ENCODE measurements around the gene MYO16.
"Not testable (repeated sequence)": the region's sequence is repeated elsewhere in the genome, so short reads cannot be mapped to it uniquely, and the experiment has no call there.

The MYO16 gene

DNA sequence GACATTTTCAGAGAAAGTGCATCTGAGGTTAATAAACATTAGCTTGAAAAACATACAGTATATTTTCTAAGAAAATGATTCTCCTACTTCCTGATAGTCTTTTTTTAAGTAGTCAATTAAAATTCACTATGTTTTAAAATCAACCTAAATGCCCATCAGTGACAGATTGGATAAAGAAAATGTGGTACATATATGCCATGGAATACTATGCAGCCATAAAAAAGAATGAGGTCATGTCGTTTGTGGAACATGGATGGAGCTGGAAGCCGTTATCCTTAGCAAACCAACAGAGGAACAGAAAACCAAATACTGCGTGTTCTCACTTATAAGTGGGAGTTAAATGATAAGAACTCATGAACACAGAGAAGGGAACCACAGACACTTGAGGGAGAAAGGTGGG lies 462.8 kb downstream of the MYO16 start:
- DNase-seq = not testable (repeated sequence)

DNA sequence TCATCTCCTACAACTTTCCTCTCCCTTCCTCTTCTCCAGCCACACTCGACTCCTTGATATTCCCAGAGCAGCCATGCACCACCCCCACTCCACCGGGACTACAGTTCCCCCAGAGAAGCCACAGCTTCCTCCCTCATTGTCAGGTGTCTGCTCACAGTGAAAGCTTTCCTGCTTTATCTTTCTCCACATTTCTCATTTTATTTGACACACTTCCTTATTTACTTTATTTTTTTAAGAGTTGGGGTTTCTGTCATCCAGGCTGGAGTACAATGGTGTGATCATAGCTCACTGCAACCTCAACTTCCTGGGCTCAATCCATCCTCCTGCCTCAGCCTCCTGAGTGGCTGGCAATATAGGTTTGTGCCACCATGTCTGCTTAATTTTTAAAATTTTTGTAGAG lies 464.6 kb downstream of the MYO16 start:
- no peak for DNase-seq

DNA sequence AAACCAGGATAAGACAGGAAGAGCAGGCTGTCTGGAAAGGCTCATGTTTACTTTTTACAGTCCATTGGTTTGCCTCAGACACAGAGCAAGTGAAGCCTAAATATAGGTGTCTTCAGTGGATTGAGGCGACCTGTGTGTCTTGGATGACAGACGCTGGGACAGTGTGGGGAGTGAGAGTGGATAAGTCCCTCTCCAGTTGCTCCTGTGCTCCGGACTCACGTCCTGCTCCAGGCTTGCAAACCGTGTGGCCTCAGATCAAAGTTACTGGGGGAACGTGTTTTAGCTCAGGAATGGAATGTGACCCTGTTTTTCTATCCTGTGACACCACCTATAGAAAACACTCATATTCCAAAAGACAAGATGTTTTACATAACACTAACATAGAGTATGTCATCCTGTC lies 465.7 kb downstream of the MYO16 start:
- no peak for DNase-seq

DNA sequence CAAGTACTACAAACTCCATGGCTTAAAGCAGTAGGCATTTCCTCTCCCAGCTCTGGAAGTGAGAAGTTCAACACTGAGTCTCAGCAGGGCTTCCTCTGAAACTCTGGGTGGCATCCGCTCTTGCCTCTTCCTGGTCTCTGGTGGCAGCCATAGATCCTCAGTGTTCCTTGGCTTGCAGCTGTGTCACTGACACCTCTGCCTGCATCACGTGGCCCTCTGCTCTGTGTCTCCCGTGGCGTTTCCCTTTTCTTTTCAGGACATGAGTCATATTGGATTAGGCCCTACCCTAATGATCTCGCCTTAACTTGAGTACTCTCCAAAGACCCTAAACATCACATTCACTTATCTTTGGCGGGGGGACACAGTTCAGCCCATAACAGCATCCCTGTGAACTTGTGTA lies 466.7 kb downstream of the MYO16 start:
- no peak for DNase-seq

DNA sequence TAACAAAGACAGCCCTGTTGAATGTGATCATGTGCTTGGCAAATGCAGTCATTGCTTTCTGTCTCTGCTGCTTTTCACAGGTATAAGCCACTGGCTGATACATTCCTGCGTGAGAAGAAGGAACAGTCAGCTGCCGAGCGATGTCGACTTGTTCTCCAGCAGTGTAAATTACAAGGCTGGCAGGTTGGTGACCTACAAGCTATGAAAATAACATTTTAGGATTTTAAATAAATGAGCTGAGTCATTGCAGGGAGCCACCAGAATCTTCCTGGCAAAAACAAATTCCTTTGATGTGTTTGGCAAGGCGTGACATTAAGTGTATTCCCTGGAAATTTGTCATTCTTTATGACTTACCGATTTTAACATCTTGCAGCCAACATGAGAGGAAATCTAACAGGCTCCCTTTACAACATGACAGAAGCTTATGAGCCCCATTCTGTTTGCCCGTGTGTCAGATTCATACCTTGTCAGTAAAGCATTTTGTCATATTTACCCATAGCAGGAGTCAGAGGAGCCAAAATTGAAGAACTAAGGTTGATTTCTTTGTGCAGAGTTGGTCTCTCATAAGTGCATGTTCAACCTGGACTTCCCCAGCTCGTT lies 471.4 kb downstream of the MYO16 start:
- no peak for DNase-seq

DNA sequence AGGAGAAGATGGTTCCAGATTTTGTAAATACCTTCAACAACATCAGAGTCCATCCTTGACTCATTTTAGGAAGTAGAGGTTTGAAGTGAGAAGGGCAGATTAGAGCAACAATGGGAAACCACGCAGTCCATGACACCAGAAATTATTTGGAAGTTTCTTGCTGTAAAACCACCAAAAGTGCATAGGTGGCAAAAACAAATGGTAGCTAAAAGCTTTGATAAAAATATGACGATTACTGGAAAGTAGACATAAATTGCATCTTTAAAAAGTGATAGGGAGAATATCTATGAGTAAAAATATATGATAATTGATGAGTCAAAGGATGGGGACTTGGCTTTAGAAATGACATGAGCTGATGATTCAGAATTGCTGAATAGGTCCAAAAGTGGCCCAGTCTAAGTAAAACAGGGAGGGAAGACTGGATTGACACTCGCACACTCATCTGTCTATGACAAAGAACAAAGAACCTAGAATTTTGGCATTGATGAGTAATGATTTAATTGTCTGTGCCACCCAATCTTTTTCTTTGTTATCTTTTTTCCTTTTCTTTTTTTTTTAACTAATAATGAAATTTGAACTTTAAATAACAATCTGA lies 472.2 kb downstream of the MYO16 start:
- no peak for DNase-seq

DNA sequence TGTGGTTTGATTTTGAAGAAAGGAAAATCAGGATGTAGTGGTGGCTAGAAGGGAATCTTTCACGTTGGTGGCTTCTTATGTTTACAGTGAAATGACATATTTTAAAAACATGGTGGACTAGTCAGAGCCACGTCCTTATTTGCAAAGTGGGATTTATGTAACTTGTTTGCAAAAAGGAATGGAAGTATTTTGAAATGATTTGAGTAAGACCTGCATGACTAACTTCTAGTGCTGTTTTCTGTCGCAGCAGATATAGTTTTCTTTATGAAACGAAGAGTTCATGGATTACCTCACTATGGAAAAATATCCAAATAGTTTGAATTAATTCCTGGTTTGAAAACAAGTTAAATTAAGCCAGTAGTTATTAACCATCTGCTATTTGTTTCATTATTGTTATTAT lies 476.5 kb downstream of the MYO16 start:
- no peak for DNase-seq

DNA sequence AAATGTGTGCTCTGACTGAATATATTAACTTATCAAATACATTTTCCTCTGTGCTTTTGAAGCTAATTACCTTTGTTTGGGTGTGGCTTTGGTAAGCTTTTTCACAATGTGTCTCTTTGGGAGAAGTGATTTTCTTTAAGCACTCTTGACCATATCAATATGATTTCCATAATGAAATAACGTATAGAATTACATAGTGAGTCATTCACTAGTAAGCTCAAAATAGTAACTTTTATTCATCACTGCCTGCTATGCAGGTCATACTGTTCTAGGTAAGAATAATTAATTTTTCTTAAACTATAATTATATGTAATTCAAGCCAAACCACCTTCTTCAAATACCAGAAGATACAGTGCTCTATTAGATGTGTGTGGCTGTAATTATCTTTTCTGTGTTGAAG lies 480.7 kb downstream of the MYO16 start:
- no peak for DNase-seq

DNA sequence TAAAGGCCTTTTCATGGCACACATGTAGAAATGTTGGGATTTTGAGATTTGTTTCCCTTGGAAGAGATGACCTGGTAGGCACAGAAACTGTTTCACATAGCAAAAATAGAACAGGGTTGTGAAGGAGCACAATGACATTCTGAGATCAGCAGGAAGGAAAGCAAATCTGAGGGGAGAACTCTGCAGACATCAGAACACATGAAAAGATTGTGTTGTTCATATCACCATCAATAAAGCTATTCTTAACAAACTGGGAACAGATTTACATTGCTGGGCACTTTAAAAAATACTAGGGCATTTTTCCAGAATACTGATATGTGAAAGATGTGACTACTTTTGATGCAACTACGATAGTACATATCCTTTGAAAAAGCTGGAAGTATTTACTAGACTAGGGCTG lies 481.7 kb downstream of the MYO16 start:
- no peak for DNase-seq

DNA sequence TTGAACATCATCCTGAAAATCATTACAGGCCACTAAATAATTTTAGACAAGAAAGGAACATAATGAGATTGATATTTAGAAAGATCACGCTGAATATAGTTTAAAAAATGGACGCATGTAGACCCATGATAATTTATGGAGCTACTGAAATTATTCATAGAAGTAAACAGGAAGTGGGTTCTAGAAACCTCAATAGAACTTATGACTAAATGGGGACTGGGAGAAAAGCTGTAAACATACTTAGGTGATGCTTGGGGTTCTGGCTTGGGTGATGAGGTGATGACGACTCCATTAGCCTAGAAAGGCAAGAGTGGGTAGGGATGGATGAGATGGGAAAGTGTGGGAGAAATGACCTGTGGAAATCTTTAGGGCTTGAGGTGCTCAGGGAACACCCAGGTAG lies 484.0 kb downstream of the MYO16 start:
- DNase-seq = no peak

DNA sequence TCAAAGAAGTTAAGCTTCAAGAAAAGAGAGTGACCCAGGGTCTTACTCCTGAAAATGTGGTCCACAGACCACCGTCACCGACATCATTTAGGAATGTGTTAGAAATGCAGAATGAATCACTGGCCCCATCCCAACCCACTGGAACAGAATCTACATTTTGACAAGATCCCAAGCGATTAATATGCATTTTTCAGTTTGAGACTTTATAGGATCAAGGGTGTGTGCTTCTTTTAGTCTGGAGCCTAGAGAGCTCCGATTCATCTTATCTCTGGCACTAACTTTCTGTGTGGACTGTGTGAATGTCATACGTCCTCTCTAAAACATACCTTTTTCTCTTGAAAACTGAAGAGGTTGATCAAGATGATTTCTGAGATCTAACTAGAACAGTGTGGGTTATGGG lies 484.8 kb downstream of the MYO16 start:
- DNase-seq = no peak

DNA sequence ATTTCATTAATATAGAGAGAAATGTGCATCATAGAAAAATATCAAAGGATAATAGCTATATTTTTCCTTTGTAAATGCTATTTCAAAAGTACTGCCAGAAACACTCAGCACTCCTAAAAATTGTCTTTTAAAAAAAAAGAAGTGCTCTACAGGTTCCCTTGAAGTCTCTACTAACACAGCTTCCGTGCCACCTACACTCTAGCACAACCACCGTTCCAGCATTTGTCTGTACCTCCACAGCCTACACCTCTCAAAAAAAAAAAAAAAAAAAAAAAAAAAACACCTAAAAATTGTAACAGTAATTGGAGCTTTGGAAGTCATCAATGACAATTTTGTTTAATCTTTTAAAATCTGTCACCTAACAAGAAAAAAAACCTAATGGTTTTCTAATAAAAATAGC lies 485.6 kb downstream of the MYO16 start:
- DNase-seq = no peak

DNA sequence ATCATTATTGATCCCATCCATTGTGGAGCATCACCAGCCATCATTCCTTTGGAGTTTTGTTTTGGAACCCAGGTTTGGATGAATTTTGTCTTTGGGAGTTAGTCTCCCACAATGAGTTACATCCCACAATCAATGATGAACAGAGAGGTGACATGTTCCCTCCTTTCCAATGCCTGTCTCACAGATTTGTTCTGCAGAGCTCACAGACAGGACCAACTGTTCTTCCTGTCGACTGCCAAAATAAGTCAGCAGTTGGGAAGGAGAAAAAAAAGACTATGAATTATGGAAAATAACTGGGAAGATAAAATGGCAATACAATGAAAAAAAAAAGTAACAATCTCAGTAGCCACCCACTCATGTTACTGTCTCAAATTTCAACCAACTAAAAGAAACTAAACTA lies 489.1 kb downstream of the MYO16 start:
- DNase-seq = no peak

DNA sequence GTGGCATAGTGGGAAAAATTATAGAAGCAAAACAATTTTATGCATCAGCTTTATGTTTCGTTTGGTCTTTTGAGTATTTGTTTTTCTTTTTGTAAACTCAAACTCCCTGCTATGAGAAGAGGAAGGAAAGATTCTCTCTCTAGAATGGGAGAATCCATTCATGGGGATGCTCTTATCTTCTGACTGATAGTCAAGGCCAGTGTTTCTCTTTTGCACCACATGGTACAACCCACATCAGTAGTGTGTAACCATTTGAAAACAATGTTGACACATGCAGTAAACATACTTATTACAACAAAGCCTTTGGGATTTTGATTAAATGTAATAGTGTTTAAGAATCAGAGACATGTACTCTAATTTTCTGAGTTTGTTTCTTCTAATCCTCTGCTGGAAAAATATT lies 490.5 kb downstream of the MYO16 start:
- no peak for DNase-seq

DNA sequence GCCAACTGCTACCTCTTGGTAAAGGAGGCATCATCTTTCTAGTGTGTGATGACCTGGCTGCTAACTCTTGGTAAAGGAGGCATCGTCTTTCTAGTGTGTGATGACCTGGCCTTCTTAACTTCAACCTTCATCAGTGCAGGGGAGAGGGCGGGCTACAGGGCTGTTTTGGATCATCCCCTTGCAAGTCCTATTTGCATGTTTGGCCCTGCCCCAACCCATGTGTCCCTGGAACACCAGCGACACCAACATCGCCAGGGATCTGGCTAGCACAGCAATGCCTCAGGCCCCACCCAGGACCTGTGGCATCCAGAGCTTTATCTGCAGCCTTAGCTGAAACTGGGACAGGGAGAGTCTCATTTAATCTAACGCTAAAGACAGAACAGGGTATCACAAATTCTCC lies 492.4 kb downstream of the MYO16 start:
- DNase-seq = no peak

DNA sequence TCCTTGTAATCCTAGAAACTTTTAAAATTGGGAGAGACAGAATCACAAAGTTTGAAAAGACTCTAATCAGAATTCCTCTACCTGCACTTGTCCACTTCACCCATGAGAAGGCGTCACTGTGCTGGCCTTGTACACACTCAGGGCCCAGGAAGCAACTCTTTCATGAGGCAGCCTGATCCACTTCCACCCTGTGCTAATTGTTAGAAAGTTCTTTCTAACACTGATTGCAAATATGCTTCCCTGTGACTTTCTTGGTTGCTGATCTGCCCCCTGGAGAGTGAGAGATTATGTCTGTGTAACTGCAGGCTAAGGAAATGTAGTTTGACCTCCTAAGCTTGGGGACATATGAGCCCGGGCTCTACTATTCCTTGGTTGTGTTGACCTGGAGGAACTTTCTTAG lies 494.6 kb downstream of the MYO16 start:
- DNase-seq = no peak

DNA sequence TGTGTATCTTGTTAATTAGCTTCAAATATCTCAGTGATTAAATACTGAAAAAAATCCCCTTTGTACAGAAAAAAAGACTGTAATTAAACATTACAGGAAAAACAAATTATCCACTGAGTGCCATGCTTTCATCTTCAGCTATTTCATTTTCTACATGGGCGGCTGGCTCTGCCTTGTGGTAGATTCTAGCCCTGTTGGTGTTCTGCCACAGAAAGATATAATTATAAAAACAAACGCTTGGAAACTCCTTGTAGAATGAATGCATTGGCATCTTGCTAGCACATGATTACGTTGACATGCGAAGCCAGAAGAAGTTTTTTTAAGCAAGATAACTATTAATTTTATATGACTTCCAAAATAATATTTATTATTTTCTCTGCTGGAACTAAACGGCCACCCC lies 496.8 kb downstream of the MYO16 start:
- no peak for DNase-seq

DNA sequence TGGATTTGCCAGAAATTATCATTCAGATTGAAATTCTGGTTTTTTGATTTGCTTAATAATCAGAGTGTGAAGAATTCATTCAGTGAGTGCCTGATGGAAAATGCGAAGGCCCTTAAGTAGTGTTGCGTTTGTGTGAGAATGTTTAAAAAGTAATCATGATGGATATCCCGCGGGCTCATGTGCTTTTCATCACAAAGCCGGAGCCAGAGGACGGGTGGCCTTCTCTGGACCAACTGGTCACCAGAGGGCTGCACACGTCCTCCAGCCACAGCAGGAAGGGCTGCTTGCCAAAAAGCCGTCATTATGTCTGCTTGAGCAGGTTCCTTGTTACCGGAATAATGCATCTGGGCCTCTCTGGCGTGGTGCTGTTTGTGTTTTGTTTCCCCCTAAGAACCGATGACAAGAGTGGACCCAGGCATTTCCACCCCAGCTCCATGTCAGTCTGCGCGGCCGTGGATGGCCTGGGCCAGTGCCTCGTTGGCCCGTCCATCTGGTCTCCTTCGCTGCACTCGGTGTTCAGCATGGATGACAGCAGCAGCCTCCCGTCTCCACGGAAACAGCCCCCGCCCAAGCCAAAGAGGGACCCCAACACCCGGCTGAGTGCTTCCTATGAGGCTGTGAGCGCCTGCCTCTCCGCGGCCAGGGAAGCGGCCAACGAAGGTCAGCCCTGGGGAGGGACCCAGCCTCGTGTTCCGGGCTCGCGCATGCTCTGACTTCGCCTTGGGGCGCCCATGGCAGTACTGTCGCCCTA lies 497.7 kb downstream of the MYO16 start:
- DNase-seq = no peak

DNA sequence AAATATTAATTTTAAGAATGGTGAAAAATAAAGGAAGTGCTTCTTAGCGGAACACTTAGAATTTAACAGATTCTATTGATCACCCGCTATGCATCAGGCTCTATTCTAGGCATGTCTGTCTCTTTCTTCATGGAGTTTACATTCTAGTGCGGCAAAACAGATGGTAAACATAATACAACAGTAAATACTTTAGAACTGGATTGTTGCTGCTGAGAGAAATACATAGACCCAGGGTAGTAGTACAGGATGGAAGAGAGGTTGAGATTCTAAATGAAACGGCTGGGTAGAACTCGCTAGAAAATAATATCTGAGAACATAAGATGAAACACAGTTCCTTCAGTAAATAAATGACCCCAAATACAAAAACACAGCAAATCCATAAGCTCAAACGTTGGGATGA lies 498.7 kb downstream of the MYO16 start:
- DNase-seq = no peak

DNA sequence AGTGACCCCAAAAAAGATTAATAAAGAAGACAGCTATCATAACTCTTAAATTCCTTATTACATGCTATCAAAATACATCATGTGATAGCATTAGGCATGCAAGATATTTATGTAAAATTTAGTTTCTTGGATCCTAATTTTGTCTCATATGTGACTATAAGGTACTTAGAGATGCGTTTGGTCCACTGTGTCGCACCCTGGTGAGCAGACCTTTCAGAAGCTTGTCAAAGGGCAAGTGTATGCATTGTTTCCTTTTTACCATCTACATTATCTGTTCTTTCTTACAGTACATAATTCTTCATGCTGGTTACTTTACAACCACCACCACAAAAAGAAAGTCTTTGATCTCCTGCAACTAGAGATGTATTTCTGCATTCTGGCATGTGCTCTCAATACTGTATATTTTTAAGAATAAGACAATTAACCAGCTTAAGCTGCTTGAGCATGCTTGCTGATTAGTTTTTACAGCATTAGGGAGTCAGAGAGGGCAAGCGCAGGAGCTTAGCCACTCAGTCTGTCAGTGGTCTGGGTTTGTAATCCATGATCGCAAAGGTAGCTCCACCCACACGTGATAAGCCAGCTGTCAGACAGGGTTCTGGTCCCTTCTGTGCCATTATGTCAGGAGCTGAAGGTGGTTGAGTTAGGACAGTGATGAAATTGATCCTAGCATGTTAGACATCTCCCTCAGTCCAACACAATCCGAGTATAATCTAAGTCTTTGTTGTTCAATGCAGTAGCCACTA lies 500.9 kb downstream of the MYO16 start:
- no peak for DNase-seq

DNA sequence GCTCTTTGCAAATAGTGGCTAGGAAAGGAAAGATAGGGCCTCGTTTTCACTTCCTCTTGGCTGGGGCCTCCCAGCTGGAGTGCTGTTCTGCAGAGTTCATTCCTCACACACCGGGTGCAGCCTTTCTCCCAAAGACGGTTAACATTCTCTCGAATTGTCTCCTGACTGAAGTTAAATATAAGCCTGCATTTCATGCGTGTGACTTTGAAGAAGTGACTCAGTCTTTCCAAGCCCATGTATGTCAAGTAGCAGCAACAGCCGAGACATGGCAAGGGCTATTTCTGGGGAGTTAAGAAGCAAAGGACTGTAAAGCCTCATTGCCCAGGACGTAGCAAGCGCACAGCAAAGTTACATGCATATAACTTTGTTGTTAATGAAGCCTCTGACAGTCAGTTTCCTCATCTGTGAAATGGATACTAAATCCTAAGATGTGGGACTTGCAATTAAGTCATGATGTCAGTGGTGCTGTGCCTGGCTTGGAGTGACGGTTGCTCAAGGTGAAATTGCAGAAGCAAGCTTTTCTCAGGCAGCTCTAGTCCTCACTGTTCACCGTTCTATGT lies 502.4 kb downstream of the MYO16 start:
- DNase-seq = peak; percentile 63

DNA sequence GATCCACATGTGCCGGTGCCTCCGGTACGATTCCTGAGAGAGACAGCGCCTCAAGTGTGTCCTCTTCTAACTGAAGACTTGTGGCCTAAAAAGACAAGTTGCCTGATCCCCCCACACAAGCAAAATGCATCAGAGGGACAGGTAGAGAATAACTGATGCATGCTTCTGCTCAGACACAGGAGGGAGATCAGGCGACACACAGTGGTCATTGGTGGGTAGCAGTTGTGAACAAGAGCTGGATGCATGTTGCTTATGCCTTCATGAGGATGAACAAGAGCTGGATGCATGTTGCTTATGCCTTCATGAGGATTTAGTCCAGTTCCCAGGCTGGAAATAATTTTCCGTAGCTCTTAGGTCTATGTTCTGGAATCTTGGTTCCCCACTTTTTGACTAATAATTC lies 505.6 kb downstream of the MYO16 start:
- DNase-seq = no peak

DNA sequence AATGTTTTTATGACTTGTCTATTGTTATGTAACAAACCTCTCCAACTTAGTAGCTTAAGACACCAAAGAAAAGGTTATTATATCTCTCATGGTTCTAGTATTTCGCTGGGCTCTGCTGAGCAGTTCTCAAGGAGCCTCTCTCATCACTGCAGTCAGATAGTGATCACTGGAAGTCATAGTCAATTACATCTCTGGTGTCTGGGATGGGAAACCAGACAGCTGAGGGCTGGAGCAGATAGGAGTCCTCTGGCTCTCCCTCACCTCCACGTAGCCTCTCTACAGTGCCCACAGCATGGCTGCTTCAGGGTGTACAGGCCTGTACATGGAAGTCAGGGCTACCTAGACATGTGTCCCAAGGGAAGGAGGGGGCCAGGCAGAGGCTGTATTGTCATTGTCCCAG lies 507.5 kb downstream of the MYO16 start:
- no peak for DNase-seq

DNA sequence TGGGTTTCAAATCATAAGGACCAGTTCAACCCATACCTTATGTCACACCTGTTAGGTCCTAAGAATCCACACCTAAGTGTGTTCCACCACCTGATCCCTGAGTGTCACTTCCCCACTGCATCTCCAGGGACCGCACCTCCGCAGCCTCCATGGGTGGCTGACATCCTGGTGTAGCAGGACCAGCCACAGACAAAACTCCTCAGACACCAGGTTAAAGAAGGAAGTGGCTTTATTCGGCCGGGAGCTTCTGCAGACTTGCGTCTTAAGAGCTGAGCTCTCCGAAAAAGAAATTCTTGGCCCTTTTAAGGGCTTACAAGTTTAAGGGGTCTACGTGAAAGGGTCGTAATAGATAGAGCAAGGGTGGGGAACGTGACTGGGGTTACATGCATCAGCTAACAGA lies 509.9 kb downstream of the MYO16 start:
- DNase-seq = no peak
